ENCODE measurements around the gene JAKMIP3. TPM values are rescaled to one million over a fixed set of nuclear protein-coding genes. Genes with fewer than 3 reads are reported as not detected.

JAKMIP3 gene
- total RNA-seq, 1 donor from 2014 or later = 1.7 TPM

- DNase-seq = no peak
- Histone ChIP-seq H3K4me3 (no peak overlapping the region), H3K4me1 (peaks cover 30% of the 10 kb centered on the region), H3K9me3 (replicated peaks) (no peaks in the 10 kb centered on the region), H3K36me3 (no peaks in the 10 kb centered on the region), H3K27ac (replicated peaks) (no peak overlapping the region), H3K27me3 (ENCODE audit: low read depth) (peaks cover 7% of the 10 kb centered on the region)
- intact Hi-C loops (cut with micrococcal nuclease) = no loop called here
- no peak for TF ChIP-seq CTCF (IDR thresholded peaks at IDR 0.05; ENCODE audit: borderline replicate concordance)
Measured at GRCh38 chr10:132061465-132061864, 4.3 kb upstream of the JAKMIP3 start.

GRCh38 chr10:132062116-132062515, 3.6 kb upstream of the JAKMIP3 start:
- H3K36me3 ChIP-seq = no peaks in the 10 kb centered on the region
- H3K4me1 ChIP-seq = peaks cover 34% of the 10 kb centered on the region
- H3K27ac ChIP-seq (replicated peaks) = no peak overlapping the region
- DNase-seq = no peak
- TF ChIP-seq CTCF (IDR thresholded peaks at IDR 0.05; ENCODE audit: borderline replicate concordance) = no peak
- intact Hi-C loops (cut with micrococcal nuclease) = no loop called here
- peaks cover 5% of the 10 kb centered on the region for H3K27me3 ChIP-seq (ENCODE audit: low read depth)
- H3K4me3 ChIP-seq = no peak overlapping the region
- no peaks in the 10 kb centered on the region for H3K9me3 ChIP-seq (replicated peaks)

- intact Hi-C loops (cut with micrococcal nuclease) = no loop called here
- Histone ChIP-seq H3K9me3 (replicated peaks) (no peaks in the 10 kb centered on the region), H3K27ac (replicated peaks) (no peak overlapping the region), H3K4me3 (no peak overlapping the region), H3K4me1 (peaks cover 34% of the 10 kb centered on the region), H3K36me3 (no peaks in the 10 kb centered on the region), H3K27me3 (ENCODE audit: low read depth) (peaks cover 5% of the 10 kb centered on the region)
- DNase-seq = no peak
- no peak for TF ChIP-seq CTCF (IDR thresholded peaks at IDR 0.05; ENCODE audit: borderline replicate concordance)
Measured at GRCh38 chr10:132062641-132063390, 2.9 kb upstream of the JAKMIP3 start.

- intact Hi-C loops (cut with micrococcal nuclease) = no loop called here
- no peaks in the 10 kb centered on the region for H3K9me3 ChIP-seq (replicated peaks)
- H3K4me1 ChIP-seq = peaks cover 34% of the 10 kb centered on the region
- no peak for TF ChIP-seq CTCF (IDR thresholded peaks at IDR 0.05; ENCODE audit: borderline replicate concordance)
- H3K27me3 ChIP-seq (ENCODE audit: low read depth) = peaks cover 5% of the 10 kb centered on the region
- no peaks in the 10 kb centered on the region for H3K36me3 ChIP-seq
- DNase-seq = no peak
- no peak overlapping the region for H3K27ac ChIP-seq (replicated peaks)
- no peak overlapping the region for H3K4me3 ChIP-seq
Measured at GRCh38 chr10:132063432-132063831, 2.3 kb upstream of the JAKMIP3 start.

GRCh38 chr10:132064082-132064755, 1.5 kb upstream of the JAKMIP3 start:
- DNase-seq = no peak
- intact Hi-C loops (cut with micrococcal nuclease) = no loop called here
- peak overlapping the region; percentile 84 for H3K27ac ChIP-seq (replicated peaks)
- H3K36me3 ChIP-seq = no peaks in the 10 kb centered on the region
- peaks cover 34% of the 10 kb centered on the region for H3K4me1 ChIP-seq
- TF ChIP-seq CTCF (IDR thresholded peaks at IDR 0.05; ENCODE audit: borderline replicate concordance) = no peak
- peaks cover 4% of the 10 kb centered on the region for H3K27me3 ChIP-seq (ENCODE audit: low read depth)
- no peaks in the 10 kb centered on the region for H3K9me3 ChIP-seq (replicated peaks)
- H3K4me3 ChIP-seq = no peak overlapping the region
